Measurements from ENCODE around the gene RARB. TPM values are rescaled to one million over a fixed set of nuclear protein-coding genes. Genes with fewer than 3 reads are reported as not detected.

The RARB gene
- total and polyA plus RNA-seq, 2 donors (not counting 3 experiments of a cell fraction or from before 2014, with no cell fraction given): 15.3 to 23.4 TPM

DNA sequence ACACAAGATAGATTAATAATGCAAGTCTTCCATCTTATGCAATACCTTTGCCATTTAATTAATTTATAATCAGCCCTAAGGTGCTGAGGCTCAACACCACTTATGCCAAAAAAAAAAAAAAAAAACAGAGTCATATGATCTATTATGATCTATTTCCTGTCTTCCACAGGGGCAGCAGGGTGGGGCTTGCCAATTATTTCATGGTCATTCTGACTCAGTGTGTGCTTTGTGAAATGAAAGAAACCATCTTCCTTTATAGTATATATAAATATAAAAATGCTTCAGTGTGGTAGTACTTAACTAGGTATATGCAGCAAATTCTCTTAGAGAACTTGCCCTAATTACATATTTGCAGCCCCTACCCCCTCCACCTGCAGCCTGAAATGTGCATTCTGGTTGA, 7.2 kb upstream of the RARB start:
- no peak for DNase-seq (ENCODE audit: low read depth, low spot score)
- intact Hi-C loops (cut with micrococcal nuclease) (no loop called here), dilution Hi-C loops (cut with MboI; ENCODE audit: extremely low pct_ligation_motif_present, low sequenced_read_pairs) (no loop called here)
- ChIA-PET CTCF (no interaction called here), POLR2A (no interaction called here)
- Histone ChIP-seq H3K9me3 (replicated peaks; ENCODE audit: control insufficient read depth, insufficient read depth, low read length) (no peaks in the 10 kb centered on the region), H3K9me1 (replicated peaks; ENCODE audit: control insufficient read depth, extremely low read depth, insufficient read depth, low read length) (no peaks in the 10 kb centered on the region), H3K79me2 (ENCODE audit: control insufficient read depth, insufficient read depth, low read length) (no peaks in the 10 kb centered on the region), H3K27ac (ENCODE audit: insufficient read depth, low read depth, low read length) (no peak overlapping the region), H3K4me3 (replicated peaks in 1 of 3; ENCODE audit: insufficient read depth in 1 of 3, low read depth in 1 of 3, low read length in 3 of 3) (no peak overlapping the region), H2AFZ (ENCODE audit: low read depth, low read length) (no peak overlapping the region), H3K27me3 (ENCODE audit: control insufficient read depth in 2 of 2, insufficient read depth in 2 of 2, low read length in 2 of 2) (peaks cover 0 to 2% of the 10 kb centered on the region in 2 experiments), H3K4me1 (ENCODE audit: control insufficient read depth, extremely low read depth, insufficient read depth, low read length) (peaks cover 2% of the 10 kb centered on the region), H4K20me1 (replicated peaks; ENCODE audit: control insufficient read depth, extremely low read depth, insufficient read depth, low read length) (no peaks in the 10 kb centered on the region), H3K9ac (replicated peaks; ENCODE audit: extremely low read depth, insufficient read depth, low read length) (no peak overlapping the region), H3K36me3 (ENCODE audit: control insufficient read depth in 2 of 2, extremely low read depth in 1 of 2, insufficient read depth in 2 of 2, low read length in 2 of 2) (no peaks in the 10 kb centered on the region), H3K4me2 (ENCODE audit: insufficient read depth, low read length) (no peak overlapping the region)
- TF ChIP-seq GATA2 (IDR thresholded peaks at IDR 0.05; ENCODE audit: insufficient read depth, insufficient read length, low read depth, low read length) (no peak), POLR2AphosphoS5 (IDR thresholded peaks at IDR 0.05; ENCODE audit: insufficient read depth, low read depth, low read length) (no peak), JUN (IDR thresholded peaks at IDR 0.05; ENCODE audit: borderline replicate concordance, insufficient read depth, insufficient read length, low read depth) (no peak), FOS (IDR thresholded peaks at IDR 0.05; ENCODE audit: borderline replicate concordance, insufficient read depth, low read length) (no peak), EZH2 (IDR thresholded peaks at IDR 0.05; ENCODE audit: borderline replicate concordance, low read depth, low read length, severe bottlenecking) (no peak), MYC (IDR thresholded peaks at IDR 0.05; ENCODE audit: low read depth, low read length) (no peak), POLR2A (IDR thresholded peaks at IDR 0.05; ENCODE audit: low read depth, low read length) (no peak)
- TF ChIP-seq, protein P1, sequence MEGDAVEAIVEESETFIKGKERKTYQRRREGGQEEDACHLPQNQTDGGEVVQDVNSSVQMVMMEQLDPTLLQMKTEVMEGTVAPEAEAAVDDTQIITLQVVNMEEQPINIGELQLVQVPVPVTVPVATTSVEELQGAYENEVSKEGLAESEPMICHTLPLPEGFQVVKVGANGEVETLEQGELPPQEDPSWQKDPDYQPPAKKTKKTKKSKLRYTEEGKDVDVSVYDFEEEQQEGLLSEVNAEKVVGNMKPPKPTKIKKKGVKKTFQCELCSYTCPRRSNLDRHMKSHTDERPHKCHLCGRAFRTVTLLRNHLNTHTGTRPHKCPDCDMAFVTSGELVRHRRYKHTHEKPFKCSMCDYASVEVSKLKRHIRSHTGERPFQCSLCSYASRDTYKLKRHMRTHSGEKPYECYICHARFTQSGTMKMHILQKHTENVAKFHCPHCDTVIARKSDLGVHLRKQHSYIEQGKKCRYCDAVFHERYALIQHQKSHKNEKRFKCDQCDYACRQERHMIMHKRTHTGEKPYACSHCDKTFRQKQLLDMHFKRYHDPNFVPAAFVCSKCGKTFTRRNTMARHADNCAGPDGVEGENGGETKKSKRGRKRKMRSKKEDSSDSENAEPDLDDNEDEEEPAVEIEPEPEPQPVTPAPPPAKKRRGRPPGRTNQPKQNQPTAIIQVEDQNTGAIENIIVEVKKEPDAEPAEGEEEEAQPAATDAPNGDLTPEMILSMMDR (IDR thresholded peaks at IDR 0.05; ENCODE audit: extremely low read depth in 1 of 2, insufficient read depth in 1 of 2, low read depth in 1 of 2, low read length in 2 of 2): no peak
- TF ChIP-seq, protein P2, sequence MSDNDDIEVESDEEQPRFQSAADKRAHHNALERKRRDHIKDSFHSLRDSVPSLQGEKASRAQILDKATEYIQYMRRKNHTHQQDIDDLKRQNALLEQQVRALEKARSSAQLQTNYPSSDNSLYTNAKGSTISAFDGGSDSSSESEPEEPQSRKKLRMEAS (IDR thresholded peaks at IDR 0.05; ENCODE audit: insufficient read depth, insufficient read length): no peak
- BruUV-seq (replicated peaks): no TSS peak
- FAIRE-seq: no peak
